Peyer's patch (tissue), 4 donors: ENCODE measurements around the gene ZNF670. TPM values are rescaled to one million over a fixed set of nuclear protein-coding genes. Genes with fewer than 3 reads are reported as not detected.

Source experiments
- DNase-seq, 3 donors: peaks; one replicate each; pipeline ENCODE4 v3.0.0-alpha.2; 2017 to 2019
- H3K27ac ChIP-seq, 4 donors: fragments of 200-600 bp; sonication (generic); one replicate each; pipeline ENCODE4 v1.5.1; 2016 to 2019
- H3K27me3 ChIP-seq, 2 donors: fragments of 200-600 bp; sonication (generic); one replicate each; pipeline ENCODE4 v1.5.1; 2019
- H3K36me3 ChIP-seq, 3 donors: fragments of 200-600 bp; sonication (generic); one replicate each; pipeline ENCODE4 v1.5.1; 2016 to 2019
- H3K4me1 ChIP-seq, 4 donors: fragments of 200-600 bp; sonication (generic); one replicate each; pipeline ENCODE4 v1.5.1; 2016 to 2019
- H3K4me3 ChIP-seq, 4 donors: fragments of 200-600 bp; sonication (generic); 1 replicate in 3 of 4; 2 replicates in 1 of 4; pipeline ENCODE4 v1.5.1; 2016 to 2019; ENCODE audit warnings: mild to moderate bottlenecking in 1 of 4
- H3K9me3 ChIP-seq, 4 donors: fragments of 200-600 bp; sonication (generic); one replicate each; pipeline ENCODE4 v1.5.1; 2016 to 2019; ENCODE audit warnings: mild to moderate bottlenecking in 1 of 4
- CTCF ChIP-seq, 6 experiments: fragments of 450-650 bp in 4 of 6; fragments of 200-600 bp in 2 of 6; sonication (generic) in 1 of 6; IDR thresholded peaks; one replicate each; pipeline ENCODE4 v1.5.1; 2017 to 2019; ENCODE audit warnings: antibody characterized with exemption in 6 of 6, mild to moderate bottlenecking in 3 of 6, moderate library complexity in 1 of 6
- POLR2A ChIP-seq, 2 donors: fragments of 450-650 bp; IDR thresholded peaks; one replicate each; pipeline ENCODE4 v1.5.1; 2017; ENCODE audit warnings: antibody characterized with exemption in 2 of 2, mild to moderate bottlenecking in 2 of 2, moderate library complexity in 2 of 2
- total RNA-seq, 4 donors: library from RNA; depleted of rRNA; stranded (reverse); fragments of >200 nt; gene quantifications; one replicate each; pipeline ENCODE4 v1.1.0, GENCODE V29; 2016

The ZNF670 gene
- total RNA-seq, 4 donors from 2014 or later: 1.8 to 5.8 (median 2.0) TPM

- no peak for DNase-seq
- no peak for TF ChIP-seq CTCF (IDR thresholded peaks at IDR 0.05)
- no peak for TF ChIP-seq POLR2A (IDR thresholded peaks at IDR 0.05)
- H3K27me3 ChIP-seq: no peaks in the 10 kb centered on the region
- H3K4me3 ChIP-seq: no peak overlapping the region
- H3K4me1 ChIP-seq: peaks cover 0 to 13% (median 6%) of the 10 kb centered on the region in 4 donors
- no peak overlapping the region for H3K27ac ChIP-seq
- H3K36me3 ChIP-seq: no peaks in the 10 kb centered on the region
- no peaks in the 10 kb centered on the region for H3K9me3 ChIP-seq
Measured at GRCh38 chr1:247113094-247113497, 34.5 kb upstream of the ZNF670 start.

- H3K36me3 ChIP-seq: no peaks in the 10 kb centered on the region
- H3K9me3 ChIP-seq: no peaks in the 10 kb centered on the region
- no peaks in the 10 kb centered on the region for H3K27me3 ChIP-seq
- H3K27ac ChIP-seq: peak overlapping the region in 2 of 4 donors; percentile 75 to 80
- no peak for DNase-seq
- peaks cover 0 to 13% (median 6%) of the 10 kb centered on the region in 4 donors for H3K4me1 ChIP-seq
- no peak for TF ChIP-seq CTCF (IDR thresholded peaks at IDR 0.05)
- no peak for TF ChIP-seq POLR2A (IDR thresholded peaks at IDR 0.05)
- peak overlapping the region; percentile 47 to 82 (median 66) for H3K4me3 ChIP-seq
Measured at GRCh38 chr1:247112479-247112781, 33.8 kb upstream of the ZNF670 start.

GRCh38 chr1:247111700-247112478 is 33.3 kb upstream of the ZNF670 start:
- Histone ChIP-seq H3K9me3 (no peaks in the 10 kb centered on the region), H3K36me3 (no peaks in the 10 kb centered on the region), H3K27ac (peak overlapping the region; percentile 11 to 80 (median 70)), H3K27me3 (no peaks in the 10 kb centered on the region), H3K4me1 (peaks cover 0 to 13% (median 6%) of the 10 kb centered on the region in 4 donors), H3K4me3 (peak overlapping the region; percentile 47 to 82 (median 66))
- DNase-seq: peak in 2 of 3 donors; percentile 67 to 68
- TF ChIP-seq CTCF (IDR thresholded peaks at IDR 0.05): no peak
- no peak for TF ChIP-seq POLR2A (IDR thresholded peaks at IDR 0.05)

GRCh38 chr1:247111259-247111699 is 32.7 kb upstream of the ZNF670 start:
- Histone ChIP-seq H3K27me3 (no peaks in the 10 kb centered on the region), H3K4me3 (peak overlapping the region; percentile 47 to 82 (median 66)), H3K27ac (peak overlapping the region; percentile 11 to 80 (median 70)), H3K4me1 (peaks cover 0 to 13% (median 6%) of the 10 kb centered on the region in 4 donors), H3K36me3 (no peaks in the 10 kb centered on the region), H3K9me3 (no peaks in the 10 kb centered on the region)
- DNase-seq: no peak
- TF ChIP-seq CTCF (IDR thresholded peaks at IDR 0.05): no peak
- no peak for TF ChIP-seq POLR2A (IDR thresholded peaks at IDR 0.05)

- Histone ChIP-seq H3K4me3 (peak overlapping the region; percentile 47 to 82 (median 66)), H3K36me3 (no peaks in the 10 kb centered on the region), H3K27ac (peak overlapping the region; percentile 11 to 80 (median 70)), H3K4me1 (peaks cover 0 to 13% (median 6%) of the 10 kb centered on the region in 4 donors), H3K27me3 (no peaks in the 10 kb centered on the region), H3K9me3 (no peaks in the 10 kb centered on the region)
- no peak for DNase-seq
- no peak for TF ChIP-seq CTCF (IDR thresholded peaks at IDR 0.05)
- no peak for TF ChIP-seq POLR2A (IDR thresholded peaks at IDR 0.05)
Measured at GRCh38 chr1:247110627-247111258, 32.1 kb upstream of the ZNF670 start.
